ENCODE measurements around the gene SMTNL2. TPM values are rescaled to one million over a fixed set of nuclear protein-coding genes. Genes with fewer than 3 reads are reported as not detected.

SMTNL2 gene
- total and polyA plus RNA-seq, 2 of the 4 experiments (the other 2 are of a cell fraction) = not detected

- no peak overlapping the region for H4K5ac ChIP-seq (ENCODE audit: low read depth, low read length)
- H3K4me3 ChIP-seq (ENCODE audit: insufficient read depth, low read depth, low read length) = no peak overlapping the region
- H3K4ac ChIP-seq (ENCODE audit: low read depth, low read length) = no peak overlapping the region
- H2BK15ac ChIP-seq (ENCODE audit: low read depth, low read length) = no peak overlapping the region
- H3K9me1 ChIP-seq (ENCODE audit: insufficient read depth, low read length) = peaks cover 3% of the 10 kb centered on the region; the same call in 1 of the 2 replicates
- peaks cover 0 to 12% of the 10 kb centered on the region in 2 experiments; a peak in 2 of 4 replicates for H3K79me1 ChIP-seq (ENCODE audit: low read depth in 1 of 2, low read length in 2 of 2)
- no peak overlapping the region for H2BK20ac ChIP-seq (ENCODE audit: low read depth, low read length)
- H3K18ac ChIP-seq (ENCODE audit: low read depth, low read length) = no peak overlapping the region
- peaks cover 3% of the 10 kb centered on the region; the same call in 1 of the 2 replicates for H4K20me1 ChIP-seq (ENCODE audit: insufficient read depth, low read length)
- no peak overlapping the region for H3K9ac ChIP-seq (ENCODE audit: low read depth, low read length)
- no peak overlapping the region for H2AK5ac ChIP-seq (ENCODE audit: low read depth, low read length)
- no peak for DNase-seq
- no CpG with 5 or more reads among the region's 17 CpGs for WGBS, 2 experiments (ENCODE audit: extremely low coverage in 2 of 2, insufficient read length in 1 of 2)
- BruUV-seq (replicated peaks) = no TSS peak
- no peak overlapping the region for H4K8ac ChIP-seq (ENCODE audit: low read depth in 2 of 2, low read length in 2 of 2)
- H3K36me3 ChIP-seq (ENCODE audit: control insufficient read depth, insufficient read depth, low read length) = peaks cover 80% of the 10 kb centered on the region
- TF ChIP-seq BHLHE40 (IDR thresholded peaks at IDR 0.05; ENCODE audit: low read depth, low read length) (no peak), RAD21 (IDR thresholded peaks at IDR 0.05; ENCODE audit: low read length) (no peak), NFE2L2 (IDR thresholded peaks at IDR 0.05; ENCODE audit: low read depth, low read length) (no peak), USF2 (IDR thresholded peaks at IDR 0.05; ENCODE audit: low read depth, low read length) (no peak), CTCF (conservative IDR thresholded peaks at IDR 0.05; ENCODE audit: low read depth, low read length) (no peak), MXI1 (IDR thresholded peaks at IDR 0.05; ENCODE audit: borderline replicate concordance, low read depth, low read length) (no peak), SMC3 (IDR thresholded peaks at IDR 0.05; ENCODE audit: low read depth, low read length) (no peak), RFX5 (IDR thresholded peaks at IDR 0.05; ENCODE audit: low read depth, low read length) (no peak), CEBPB (IDR thresholded peaks at IDR 0.05; ENCODE audit: low read depth, low read length) (no peak), FOS (IDR thresholded peaks at IDR 0.05; ENCODE audit: low read depth, low read length) (no peak), RCOR1 (IDR thresholded peaks at IDR 0.05; ENCODE audit: insufficient replicate concordance, low read length) (no peak), CHD1 (IDR thresholded peaks at IDR 0.05; ENCODE audit: low read depth, low read length) (no peak)
- TF ChIP-seq, protein P1, sequence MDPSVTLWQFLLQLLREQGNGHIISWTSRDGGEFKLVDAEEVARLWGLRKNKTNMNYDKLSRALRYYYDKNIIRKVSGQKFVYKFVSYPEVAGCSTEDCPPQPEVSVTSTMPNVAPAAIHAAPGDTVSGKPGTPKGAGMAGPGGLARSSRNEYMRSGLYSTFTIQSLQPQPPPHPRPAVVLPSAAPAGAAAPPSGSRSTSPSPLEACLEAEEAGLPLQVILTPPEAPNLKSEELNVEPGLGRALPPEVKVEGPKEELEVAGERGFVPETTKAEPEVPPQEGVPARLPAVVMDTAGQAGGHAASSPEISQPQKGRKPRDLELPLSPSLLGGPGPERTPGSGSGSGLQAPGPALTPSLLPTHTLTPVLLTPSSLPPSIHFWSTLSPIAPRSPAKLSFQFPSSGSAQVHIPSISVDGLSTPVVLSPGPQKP (IDR thresholded peaks at IDR 0.05; ENCODE audit: borderline replicate concordance, low read depth, low read length) = no peak
- H3K23ac ChIP-seq (ENCODE audit: low read depth, low read length) = no peak overlapping the region
- CTCF ChIA-PET = interaction anchor here (0.6 kb wide), 1 partner anchor 124 kb away, joined by 4 read pairs; no protein-coding TSS in a partner anchor
- H3K14ac ChIP-seq (replicated peaks; ENCODE audit: low read depth, low read length) = no peak overlapping the region
- no peak overlapping the region for H2BK5ac ChIP-seq (ENCODE audit: low read depth, low read length, poor library complexity, severe bottlenecking)
- H3K9me3 ChIP-seq (ENCODE audit: control insufficient read depth, insufficient read depth, low read length) = no peaks in the 10 kb centered on the region
- no peak for ATAC-seq (ENCODE audit: low read depth)
- H2BK120ac ChIP-seq (ENCODE audit: low read depth, low read length) = no peak overlapping the region
- no peak overlapping the region for H3K27ac ChIP-seq (ENCODE audit: insufficient read depth, low read length)
- H3K27me3 ChIP-seq (ENCODE audit: control insufficient read depth, insufficient read depth, low read length) = no peaks in the 10 kb centered on the region
- no peak overlapping the region for H2AFZ ChIP-seq (replicated peaks; ENCODE audit: low read length, poor library complexity)
- no peak overlapping the region for H3K56ac ChIP-seq (ENCODE audit: extremely low read depth, insufficient read depth, low read length)
- in situ Hi-C loops (cut with MboI; ENCODE audit: low sequenced_read_pairs) = no loop called here
- H3K4me2 ChIP-seq (ENCODE audit: low read depth, low read length) = no peak overlapping the region
- POLR2A ChIA-PET (ENCODE audit: unreplicated experiment) = no interaction called here
- peaks cover 2% of the 10 kb centered on the region; the same call in 1 of the 2 replicates for H3K4me1 ChIP-seq (ENCODE audit: control insufficient read depth, insufficient read depth, low read length)
- intact Hi-C loops (cut with micrococcal nuclease) = no loop called here
- no peak overlapping the region for H2AK9ac ChIP-seq (replicated peaks; ENCODE audit: low read depth, low read length, poor library complexity)
- no peak overlapping the region for H4K91ac ChIP-seq (ENCODE audit: insufficient read depth, low read depth, low read length)
- dilution Hi-C loops (cut with HindIII; ENCODE audit: low sequenced_read_pairs, unreplicated experiment) = no loop called here
Measured at GRCh38 chr17:4547118-4547906, 37.0 kb upstream of the SMTNL2 start.

Data from IMR-90 (cell line).